Tibial artery (tissue), 4 donors: ENCODE results near the gene FRY.

Experiments used
- DNase-seq, 2 donors: peaks; one replicate each; pipeline ENCODE4 v3.0.0-alpha.2; 2019
- H3K27ac ChIP-seq, 2 donors: fragments of 200-600 bp; sonication (generic) in 1 of 2; 1 replicate in 1 of 2; 2 replicates in 1 of 2; pipeline ENCODE4 v1.5.1; 2018 to 2019; ENCODE audit warnings: mild to moderate bottlenecking in 1 of 2
- H3K27me3 ChIP-seq, 2 donors: fragments of 200-600 bp; sonication (generic) in 1 of 2; one replicate each; pipeline versions ENCODE4 v1.5.1 to v1.6.0; 2016 to 2019
- H3K36me3 ChIP-seq, 3 donors: fragments of 200-600 bp; sonication (generic) in 2 of 3; one replicate each; pipeline ENCODE4 v1.5.1; 2016 to 2019; ENCODE audit warnings: mild to moderate bottlenecking in 2 of 3
- H3K4me1 ChIP-seq, 4 donors: fragments of 200-600 bp; sonication (generic) in 2 of 4; 1 replicate in 3 of 4; 2 replicates in 1 of 4; pipeline ENCODE4 v1.5.1; 2016 to 2019
- H3K4me3 ChIP-seq, 2 donors: fragments of 200-600 bp; sonication (generic) in 1 of 2; 1 replicate in 1 of 2; 2 replicates in 1 of 2; pipeline ENCODE4 v1.5.1; 2018 to 2019; ENCODE audit warnings: mild to moderate bottlenecking in 2 of 2
- H3K9me3 ChIP-seq, 3 donors: fragments of 200-600 bp; sonication (generic) in 1 of 3; one replicate each; pipeline ENCODE4 v1.5.1; 2016 to 2019
- intact Hi-C: fragments of 100-400 bp; cut with DNase I; formaldehyde crosslinking; loops from one replicate; pipeline ENCODE4 v1.15.0; 2023; ENCODE audit warnings: low total_unique reads
- TF ChIP-seq, protein P1 (sequence below), 2 experiments: fragments of 200-600 bp in 1 of 2; fragments of 450-650 bp in 1 of 2; IDR thresholded peaks; one replicate each; pipeline ENCODE4 v1.5.1; 2017 to 2019; ENCODE audit warnings: antibody characterized with exemption in 2 of 2, mild to moderate bottlenecking in 1 of 2, moderate library complexity in 1 of 2

The FRY gene

DNA sequence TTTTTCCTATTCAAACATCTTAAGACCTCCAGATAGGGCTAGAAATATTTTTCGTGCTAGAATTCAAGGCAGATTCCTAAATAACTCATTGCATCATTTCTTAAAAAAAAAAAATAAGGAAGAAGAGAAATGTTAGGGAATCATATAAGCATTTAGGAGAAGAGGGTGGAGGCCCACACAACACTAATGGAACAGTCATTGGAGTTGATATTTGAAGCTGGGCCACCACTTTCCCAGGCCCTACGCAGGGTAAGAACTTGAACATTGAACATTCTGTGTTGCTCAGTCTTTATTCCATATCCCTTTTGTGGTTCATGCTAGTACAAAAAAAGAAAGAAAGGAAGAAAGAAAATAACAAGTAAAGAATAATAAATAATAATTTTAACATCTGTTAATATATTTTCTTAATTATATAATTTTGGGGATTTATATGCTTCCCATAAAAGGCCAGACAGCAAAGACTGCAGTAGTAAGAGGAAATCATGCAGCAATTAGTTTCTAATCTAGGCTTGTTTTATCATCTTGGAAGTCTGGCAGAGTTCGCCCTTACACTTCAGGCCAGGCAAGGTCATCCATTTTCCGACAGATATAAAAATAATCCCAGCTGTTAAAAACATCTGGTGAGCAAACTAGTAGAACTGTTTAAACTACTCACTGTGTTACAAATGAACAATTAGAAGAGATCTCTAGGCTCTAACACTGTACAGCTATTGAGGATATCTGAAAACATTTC, 127.7 kb downstream of the FRY start:
- intact Hi-C loops = no loop called here
- no peak for DNase-seq
- H3K27ac ChIP-seq = peak overlapping the region; percentile 47 to 52

DNA sequence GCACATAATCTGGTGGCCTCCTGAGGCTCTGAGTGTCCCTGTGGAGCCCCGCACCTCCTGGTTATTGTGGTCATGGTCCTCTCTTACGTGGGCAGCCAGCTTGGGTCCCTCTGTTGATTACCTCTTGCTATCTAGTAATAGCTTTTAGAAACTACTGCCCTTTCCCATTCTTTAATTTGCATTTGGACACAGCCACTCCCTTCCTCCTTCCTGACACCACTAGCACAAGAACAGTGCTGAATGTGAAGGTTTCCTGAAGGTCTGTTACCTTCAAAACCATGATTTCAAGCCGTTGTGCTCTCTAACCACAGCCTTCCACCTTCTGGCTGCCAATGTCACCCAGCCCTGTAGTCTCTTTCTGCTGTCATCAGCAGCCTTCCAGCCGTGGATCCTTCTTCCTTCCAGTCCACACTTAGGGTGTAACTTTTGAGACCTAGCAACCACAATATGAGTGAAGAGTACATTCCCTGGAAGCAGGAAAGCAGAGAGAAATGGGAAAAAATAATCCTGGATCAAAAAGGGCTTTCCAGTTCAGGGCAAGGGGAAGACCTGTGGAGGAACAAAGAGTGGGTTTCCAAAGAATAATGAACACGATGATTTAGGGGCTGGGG, 130.9 kb downstream of the FRY start:
- DNase-seq = no peak
- Histone ChIP-seq H3K27me3 (no peaks in the 10 kb centered on the region), H3K36me3 (peaks cover 9 to 27% (median 17%) of the 10 kb centered on the region in 3 donors), H3K27ac (peak overlapping the region; percentile 45 to 77), H3K9me3 (no peaks in the 10 kb centered on the region), H3K4me3 (no peak overlapping the region), H3K4me1 (peaks cover 0 to 60% (median 22%) of the 10 kb centered on the region in 4 donors)
- TF ChIP-seq, protein P1, sequence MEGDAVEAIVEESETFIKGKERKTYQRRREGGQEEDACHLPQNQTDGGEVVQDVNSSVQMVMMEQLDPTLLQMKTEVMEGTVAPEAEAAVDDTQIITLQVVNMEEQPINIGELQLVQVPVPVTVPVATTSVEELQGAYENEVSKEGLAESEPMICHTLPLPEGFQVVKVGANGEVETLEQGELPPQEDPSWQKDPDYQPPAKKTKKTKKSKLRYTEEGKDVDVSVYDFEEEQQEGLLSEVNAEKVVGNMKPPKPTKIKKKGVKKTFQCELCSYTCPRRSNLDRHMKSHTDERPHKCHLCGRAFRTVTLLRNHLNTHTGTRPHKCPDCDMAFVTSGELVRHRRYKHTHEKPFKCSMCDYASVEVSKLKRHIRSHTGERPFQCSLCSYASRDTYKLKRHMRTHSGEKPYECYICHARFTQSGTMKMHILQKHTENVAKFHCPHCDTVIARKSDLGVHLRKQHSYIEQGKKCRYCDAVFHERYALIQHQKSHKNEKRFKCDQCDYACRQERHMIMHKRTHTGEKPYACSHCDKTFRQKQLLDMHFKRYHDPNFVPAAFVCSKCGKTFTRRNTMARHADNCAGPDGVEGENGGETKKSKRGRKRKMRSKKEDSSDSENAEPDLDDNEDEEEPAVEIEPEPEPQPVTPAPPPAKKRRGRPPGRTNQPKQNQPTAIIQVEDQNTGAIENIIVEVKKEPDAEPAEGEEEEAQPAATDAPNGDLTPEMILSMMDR (IDR thresholded peaks at IDR 0.05) = no peak
- intact Hi-C loops = no loop called here

More for the DNA sequence above, 127.7 kb downstream of the FRY start:
- Histone ChIP-seq H3K4me3 (no peak overlapping the region), H3K27me3 (no peaks in the 10 kb centered on the region), H3K9me3 (no peaks in the 10 kb centered on the region), H3K4me1 (peaks cover 0 to 35% (median 10%) of the 10 kb centered on the region in 4 donors), H3K36me3 (peaks cover 20 to 29% (median 24%) of the 10 kb centered on the region in 3 donors)
- TF ChIP-seq, protein P1 (IDR thresholded peaks at IDR 0.05) = no peak

DNA sequence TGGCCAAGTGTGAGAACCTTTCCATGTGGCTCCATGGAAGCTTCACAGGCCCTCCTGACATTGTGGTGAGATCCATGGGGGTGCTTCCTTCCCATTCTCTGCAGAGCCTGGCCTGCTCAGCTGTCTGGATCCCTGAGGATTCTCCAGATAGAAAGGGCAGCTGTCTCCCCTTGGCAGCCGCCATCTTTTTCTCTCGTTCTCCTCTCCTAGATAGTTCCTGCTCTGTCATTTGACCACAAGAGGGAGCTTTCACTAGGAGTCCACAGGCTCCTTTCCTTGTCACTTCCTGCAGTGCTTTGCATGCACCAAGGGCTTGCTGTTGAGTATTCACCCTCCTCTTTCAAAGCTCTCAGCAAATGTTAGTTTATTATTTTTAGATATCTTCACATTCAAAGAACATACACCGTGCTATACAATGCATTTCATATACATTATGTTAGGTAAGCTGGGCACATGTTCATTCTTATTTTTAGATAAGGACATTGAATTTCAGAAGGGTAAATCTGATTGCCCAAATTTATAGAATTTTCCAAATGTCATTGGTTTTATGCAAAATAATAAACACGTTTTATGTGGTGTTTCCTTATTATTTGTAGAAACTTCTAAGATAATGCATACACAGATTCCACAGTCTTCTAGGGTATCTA, 133.2 kb downstream of the FRY start:
- TF ChIP-seq, protein P1 (IDR thresholded peaks at IDR 0.05) = no peak
- intact Hi-C loops = no loop called here

DNA sequence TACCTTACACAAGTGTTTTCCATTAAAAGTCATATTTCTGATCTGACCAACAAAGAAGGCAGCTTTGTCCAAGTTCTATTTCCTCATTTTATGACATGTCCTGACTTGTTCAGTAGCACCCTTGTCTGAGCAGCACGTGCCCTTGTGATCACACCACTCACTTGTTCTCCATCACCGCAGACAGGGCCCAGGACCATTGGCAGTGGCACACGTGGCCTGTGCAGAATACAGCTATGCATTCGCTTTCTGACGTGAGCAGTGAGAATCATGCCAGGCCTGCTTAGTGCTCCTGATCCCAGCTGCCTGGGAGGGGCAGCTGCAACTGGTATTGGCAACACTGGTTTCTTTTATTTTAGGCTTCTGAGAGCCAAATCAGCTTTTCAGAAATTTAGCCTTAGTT, 134.2 kb downstream of the FRY start:
- Histone ChIP-seq H3K4me3 (no peak overlapping the region), H3K27me3 (no peaks in the 10 kb centered on the region), H3K36me3 (peaks cover 0 to 24% (median 18%) of the 10 kb centered on the region in 3 donors), H3K4me1 (peaks cover 0 to 53% (median 18%) of the 10 kb centered on the region in 4 donors), H3K9me3 (no peaks in the 10 kb centered on the region), H3K27ac (peak overlapping the region; percentile 59 to 77)
- intact Hi-C loops = no loop called here
- TF ChIP-seq, protein P1 (IDR thresholded peaks at IDR 0.05) = no peak
- DNase-seq = peak; percentile 59 to 90

More for the DNA sequence above, 133.2 kb downstream of the FRY start:
- Histone ChIP-seq H3K4me3 (no peak overlapping the region), H3K9me3 (no peaks in the 10 kb centered on the region), H3K27me3 (no peaks in the 10 kb centered on the region), H3K4me1 (peaks cover 0 to 62% (median 19%) of the 10 kb centered on the region in 4 donors), H3K36me3 (peaks cover 0 to 24% (median 15%) of the 10 kb centered on the region in 3 donors), H3K27ac (peak overlapping the region; percentile 59 to 77)
- DNase-seq = no peak

DNA sequence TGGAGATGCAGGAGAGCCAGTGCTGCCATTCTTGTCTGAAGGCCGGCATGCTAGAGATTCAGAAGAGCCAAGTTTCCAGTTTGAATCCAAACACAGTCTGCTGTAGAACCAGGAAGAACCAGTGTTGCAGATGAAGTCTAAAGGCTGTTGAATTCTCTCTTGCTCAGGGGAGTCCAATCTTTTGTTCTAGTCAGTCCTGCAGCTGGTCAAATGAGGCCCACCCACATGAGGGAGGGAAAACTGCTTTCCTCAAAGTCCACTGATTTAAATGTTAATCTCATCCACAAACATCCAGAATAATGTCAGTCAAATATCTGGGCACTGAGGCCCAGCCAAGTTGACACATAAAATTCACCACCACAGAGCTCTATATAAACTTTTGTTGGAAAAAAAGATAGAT, 136.6 kb downstream of the FRY start:
- TF ChIP-seq, protein P1 (IDR thresholded peaks at IDR 0.05) = no peak
- no peak for DNase-seq

More for the DNA sequence above, 136.6 kb downstream of the FRY start:
- intact Hi-C loops = no loop called here
- H3K27me3 ChIP-seq = no peaks in the 10 kb centered on the region
- peaks cover 0 to 51% (median 18%) of the 10 kb centered on the region in 4 donors for H3K4me1 ChIP-seq
- peaks cover 7 to 21% (median 18%) of the 10 kb centered on the region in 3 donors for H3K36me3 ChIP-seq
- peak overlapping the region; percentile 59 to 77 for H3K27ac ChIP-seq
- no peak overlapping the region for H3K4me3 ChIP-seq
- H3K9me3 ChIP-seq = no peaks in the 10 kb centered on the region
